Endothelial cell of hepatic sinusoid (primary cell): Measurements from ENCODE around the gene STX18.

Experiments
- in situ Hi-C: cut with HindIII; loops from 2 replicates; pipeline ENCODE4 v1.10.0; 2017; ENCODE audit warnings: low sequenced_read_pairs

STX18 gene

DNA sequence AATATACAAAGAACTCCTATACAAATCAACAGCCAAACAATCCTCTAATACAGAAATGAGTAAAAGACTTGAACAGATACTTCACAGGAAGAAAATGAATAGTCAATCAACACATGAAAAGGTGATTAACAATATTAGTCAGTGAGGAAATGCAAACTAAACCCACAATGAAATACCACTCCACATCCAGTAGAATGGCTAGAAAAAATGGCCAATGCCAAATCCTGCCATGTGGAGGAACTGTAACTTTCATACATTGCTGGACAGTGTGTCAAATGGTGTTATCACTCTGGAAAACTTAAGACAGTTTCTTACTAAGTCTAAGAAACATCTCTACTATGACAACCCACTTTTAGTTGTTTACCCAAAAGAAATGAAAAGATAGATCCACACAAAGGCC lies 95.4 kb downstream of the STX18 start:
- in situ Hi-C loops: no loop called here

DNA sequence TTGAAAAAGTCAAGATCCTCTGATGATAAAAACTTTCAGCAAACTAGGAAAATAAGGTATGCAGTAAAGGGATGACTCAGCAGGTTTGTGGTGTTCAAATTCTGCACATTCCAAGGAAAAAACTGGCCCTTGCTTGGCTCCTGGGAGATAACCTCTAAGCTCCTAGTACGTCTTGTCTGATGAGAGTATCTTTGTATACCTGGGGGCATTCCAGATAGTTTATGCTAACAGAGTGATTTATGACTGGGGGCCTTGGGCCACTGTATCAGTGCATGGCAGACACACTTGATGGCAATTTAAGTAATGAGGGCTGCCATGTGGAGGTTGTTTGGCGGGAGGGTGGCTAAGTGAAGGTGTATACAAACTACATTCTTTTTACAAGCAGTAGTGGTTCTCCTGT lies 98.0 kb downstream of the STX18 start:
- in situ Hi-C loops: no loop called here

DNA sequence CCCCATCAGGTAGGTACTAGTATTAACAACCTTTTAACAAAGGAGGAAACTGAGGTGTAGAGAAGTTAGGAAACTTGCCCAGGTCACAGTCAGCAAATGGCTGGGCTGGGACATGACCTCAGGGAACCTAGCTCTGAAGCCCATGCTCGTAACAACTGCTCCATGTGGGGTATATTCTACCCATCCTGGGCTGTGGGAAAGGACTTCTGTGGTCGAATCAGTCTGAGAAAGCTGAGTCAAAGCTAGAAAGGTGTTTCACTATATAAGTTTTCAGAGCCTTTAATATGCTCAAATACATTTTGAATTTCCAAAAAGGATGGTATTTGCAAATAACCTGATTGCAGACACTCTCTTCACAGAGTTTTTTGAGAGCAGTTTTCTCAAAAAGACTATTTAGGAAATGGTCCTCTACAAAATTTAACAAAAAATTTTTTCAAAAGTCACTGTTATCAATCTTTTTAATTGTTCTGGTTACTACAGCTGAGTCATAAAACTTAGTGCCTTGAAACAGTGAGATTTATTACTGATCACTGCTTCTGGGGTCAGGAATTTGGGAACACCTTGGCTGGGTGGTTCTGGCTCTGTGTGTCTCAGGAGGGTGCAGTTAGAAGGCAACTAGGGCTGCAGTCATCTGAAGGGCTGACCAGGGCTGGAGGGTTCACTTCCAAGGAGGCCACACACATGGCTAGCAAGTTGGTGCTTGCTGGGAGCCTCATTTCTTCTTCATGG lies 101.4 kb downstream of the STX18 start:
- in situ Hi-C loops: no loop called here

GRCh38 chr4:4439782-4440181 lies 102.1 kb downstream of the STX18 start:
- in situ Hi-C loops: no loop called here

- in situ Hi-C loops: no loop called here
These were observed 103.0 kb downstream of the STX18 start for GRCh38 chr4:4438891-4439290.

DNA sequence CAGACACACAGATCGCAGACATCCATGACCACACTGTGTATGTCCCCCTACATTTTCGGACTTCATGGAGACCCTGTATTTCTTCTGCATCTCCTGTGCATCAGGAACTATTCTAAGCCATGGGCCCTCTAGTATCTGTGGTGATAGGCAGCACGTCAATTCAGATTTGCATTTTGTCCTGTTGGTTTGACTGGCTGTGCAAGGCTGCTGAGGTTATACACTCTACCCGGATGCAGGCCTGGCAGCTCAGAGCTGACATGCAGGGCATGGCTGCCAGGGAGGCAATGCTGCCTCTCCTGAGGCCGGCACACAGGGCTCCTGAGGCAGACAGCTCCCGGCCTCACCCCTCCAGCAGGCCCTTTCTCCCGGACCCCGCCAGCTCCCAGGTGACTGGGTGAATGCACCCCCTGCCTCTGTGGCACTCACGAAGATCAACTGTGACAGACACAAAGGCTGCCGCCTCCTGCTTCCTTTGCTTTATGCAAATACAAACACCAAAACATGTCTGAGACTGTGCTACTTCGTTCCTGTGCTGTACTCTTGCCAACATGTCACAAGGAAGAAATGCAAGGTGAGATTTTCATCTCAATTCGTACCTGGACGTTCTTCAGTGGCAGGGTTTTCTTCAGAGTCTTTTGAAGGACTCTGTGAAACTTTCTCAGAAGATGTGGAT lies 103.9 kb downstream of the STX18 start:
- in situ Hi-C loops: no loop called here

DNA sequence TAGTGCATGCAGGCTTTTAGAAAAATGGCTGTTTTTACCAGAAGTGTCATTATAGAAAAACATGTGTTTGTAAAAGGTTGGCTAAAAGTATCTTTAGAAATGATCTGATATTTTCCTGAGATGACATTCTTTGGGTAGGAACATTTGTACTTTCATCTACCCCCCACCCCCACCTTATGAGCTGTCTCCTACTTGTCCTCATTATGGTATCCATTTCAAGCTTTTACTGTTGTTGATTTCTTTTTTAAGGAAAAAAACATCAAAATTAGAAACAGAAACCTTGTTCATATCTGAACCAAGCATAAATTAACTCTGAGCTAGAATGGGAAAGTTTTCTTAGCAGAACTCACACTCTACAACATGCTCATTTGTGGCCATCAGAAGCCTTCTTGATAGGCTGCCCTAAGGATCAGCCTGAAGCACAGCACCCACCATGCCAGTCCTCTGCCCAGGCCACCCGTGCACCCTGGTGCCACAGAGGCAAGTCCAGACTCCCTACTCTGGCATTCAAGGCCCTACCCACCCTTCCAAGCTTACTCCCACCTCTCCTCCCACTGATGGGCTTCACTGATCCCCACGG lies 105.5 kb downstream of the STX18 start:
- in situ Hi-C loops: no loop called here

GRCh38 chr4:4433941-4434340 lies 107.9 kb downstream of the STX18 start:
- in situ Hi-C loops: no loop called here

DNA sequence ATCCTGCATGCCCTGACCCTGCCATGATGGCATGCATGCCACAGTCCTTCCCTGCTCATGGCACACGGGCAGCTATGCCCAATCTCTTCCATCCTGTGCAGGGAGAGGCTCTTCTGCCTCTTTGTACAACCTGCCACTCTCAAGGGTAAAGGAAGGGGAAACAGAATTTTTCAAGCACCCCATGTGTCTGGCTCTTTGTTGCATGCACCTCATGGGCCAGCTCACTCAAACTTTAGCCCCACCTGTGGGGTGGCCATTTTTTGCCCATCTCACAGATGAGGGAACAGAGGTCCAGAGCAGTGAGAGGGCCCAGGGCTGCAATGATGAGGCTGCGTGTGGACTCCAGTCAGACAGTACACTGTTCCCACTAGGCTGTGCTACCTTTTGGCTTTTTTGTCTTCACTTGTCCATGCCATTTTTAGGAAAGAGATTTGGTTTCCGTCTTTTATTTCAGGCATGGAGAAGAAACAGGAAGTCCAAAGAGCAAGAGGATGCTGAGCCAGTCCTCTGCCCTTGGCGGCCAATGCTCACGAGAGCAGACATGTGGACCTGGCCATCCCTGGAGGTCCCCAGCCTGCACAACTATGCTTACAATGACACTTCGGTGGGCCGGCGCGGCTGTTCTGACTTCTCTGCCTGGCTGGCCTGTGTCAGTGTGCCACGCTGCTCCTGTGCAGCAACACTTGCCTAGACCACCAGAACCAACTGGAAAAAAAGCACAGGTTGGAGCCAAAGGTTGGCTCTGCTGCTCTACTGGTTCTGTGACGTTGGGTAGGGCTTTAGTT lies 109.3 kb downstream of the STX18 start:
- in situ Hi-C loops: no loop called here

- in situ Hi-C loops: no loop called here
These were observed 111.2 kb downstream of the STX18 start for GRCh38 chr4:4430492-4431195.

DNA sequence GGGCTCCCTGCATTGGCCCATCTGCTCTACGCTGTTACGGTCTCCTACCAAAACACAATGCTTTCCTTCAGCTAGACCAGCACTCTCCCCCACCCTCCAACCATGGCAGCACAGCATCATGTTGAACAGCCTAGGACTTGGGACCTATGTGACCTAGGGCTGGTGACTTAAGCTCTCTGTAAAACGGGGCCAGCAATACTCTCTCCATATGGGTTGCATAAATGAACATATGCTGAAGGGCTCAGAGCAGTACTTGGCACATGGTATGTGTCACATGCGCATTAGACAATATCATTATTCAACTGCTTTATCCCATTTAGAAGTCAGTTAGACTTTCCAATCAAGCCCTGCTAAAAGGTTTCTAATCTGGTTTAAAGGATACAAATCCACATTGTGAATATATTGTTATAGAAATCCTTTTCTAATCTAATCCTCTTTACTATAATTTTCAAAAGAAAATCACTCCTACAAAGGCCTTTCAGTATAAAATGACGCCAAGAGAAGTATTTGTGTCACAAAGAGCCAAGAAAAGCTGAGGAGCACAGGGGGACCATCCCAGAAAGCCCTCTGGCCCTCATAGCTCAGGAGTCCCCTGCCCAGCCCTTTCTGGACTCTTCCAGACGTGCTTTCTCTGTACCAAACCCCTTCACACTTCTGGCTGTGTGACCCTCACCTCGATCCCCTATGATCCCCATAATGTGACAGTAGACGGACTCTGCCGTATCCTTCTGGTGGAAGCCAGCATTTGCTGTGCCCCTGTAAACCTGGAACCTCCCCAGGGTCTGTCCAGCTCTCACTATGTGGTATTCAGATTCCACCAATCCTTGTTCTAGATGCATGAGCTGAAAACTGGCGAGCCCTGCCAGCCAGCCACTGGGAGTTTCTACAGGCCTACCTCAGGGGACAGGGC lies 112.6 kb downstream of the STX18 start:
- in situ Hi-C loops: no loop called here

DNA sequence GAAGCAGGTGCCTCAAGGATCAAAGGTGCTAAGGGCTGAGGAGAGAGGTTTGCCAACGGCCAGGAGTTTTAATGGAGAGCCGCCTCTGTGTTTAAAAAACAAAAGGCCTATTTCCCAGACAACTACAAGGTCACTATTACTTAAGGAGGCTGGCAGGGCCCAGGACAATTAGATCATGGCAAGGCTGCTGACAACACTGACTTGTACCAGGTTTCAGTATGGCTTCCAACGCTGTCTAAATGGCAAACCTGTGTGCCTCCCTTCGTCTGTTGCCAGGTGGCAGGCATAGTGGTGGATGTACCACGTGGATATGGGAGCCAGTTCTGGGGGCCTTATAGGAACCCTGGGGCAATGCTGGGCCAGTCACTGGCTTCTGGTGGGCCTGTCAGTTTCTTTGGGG lies 114.0 kb downstream of the STX18 start:
- in situ Hi-C loops: no loop called here

DNA sequence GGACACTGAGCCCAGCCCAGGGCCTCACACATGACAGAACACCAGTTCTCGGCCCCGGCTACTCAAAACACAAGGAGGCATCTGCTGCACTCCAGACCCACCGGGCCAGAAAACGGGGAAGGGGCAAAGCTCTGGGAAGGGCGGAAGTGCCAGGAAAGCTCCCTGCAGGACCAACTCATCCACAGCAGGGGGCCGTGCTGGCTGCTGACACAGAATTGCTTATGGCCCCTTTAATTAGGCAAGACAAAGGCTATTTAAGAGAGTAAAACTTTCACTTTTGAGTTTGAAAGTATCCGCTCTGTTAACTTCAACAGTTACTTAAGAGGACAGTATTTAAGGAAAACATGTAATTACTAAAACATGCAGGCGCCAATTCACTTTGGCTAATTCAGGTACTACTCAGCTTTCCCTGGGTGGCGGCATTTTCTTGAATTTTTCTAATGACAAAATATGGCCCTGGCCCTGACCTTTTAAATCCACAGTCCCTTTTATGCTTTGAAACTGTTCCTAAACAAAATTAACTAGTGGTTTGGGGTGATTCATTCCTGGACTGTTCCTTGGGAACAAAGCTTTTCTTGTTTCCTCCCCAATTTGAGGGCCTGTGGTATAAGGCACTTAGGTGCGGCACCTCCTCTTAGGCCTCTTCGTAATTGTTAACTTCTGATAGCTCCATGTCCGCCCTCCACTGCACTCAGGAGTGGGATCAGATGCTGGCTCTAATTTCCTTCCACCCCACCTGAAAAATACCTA lies 114.6 kb downstream of the STX18 start:
- in situ Hi-C loops: no loop called here

DNA sequence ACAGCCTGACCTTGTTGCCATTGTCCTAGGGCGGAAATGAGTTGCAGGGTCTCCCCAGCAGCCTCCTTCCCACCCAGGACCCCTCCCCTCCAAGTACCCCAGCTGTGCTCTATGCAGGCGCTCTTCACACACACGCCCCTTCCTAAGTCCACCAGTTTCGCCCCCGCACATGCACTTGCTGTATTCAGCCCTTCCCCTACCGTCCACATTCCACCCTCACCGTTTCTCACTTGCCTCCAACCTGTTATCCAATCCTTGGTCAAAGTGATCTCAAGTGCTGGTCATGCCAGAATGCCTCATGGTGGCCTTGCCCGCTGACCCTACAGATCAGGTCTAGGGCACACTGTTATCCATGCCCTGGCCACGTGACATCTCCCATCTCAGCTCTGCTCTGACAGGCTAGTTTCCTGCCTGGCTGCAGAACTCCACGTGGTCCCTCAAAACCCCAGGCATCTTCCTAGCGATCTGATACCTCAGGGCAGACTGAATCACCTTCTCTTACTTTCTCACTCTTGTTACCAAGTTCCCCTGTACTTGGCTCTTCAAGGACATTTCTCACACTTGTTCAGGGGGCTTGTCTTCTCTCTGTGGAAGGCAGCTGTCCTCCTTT lies 115.2 kb downstream of the STX18 start:
- in situ Hi-C loops: no loop called here

GRCh38 chr4:4425696-4426095 lies 116.2 kb downstream of the STX18 start:
- in situ Hi-C loops: no loop called here

DNA sequence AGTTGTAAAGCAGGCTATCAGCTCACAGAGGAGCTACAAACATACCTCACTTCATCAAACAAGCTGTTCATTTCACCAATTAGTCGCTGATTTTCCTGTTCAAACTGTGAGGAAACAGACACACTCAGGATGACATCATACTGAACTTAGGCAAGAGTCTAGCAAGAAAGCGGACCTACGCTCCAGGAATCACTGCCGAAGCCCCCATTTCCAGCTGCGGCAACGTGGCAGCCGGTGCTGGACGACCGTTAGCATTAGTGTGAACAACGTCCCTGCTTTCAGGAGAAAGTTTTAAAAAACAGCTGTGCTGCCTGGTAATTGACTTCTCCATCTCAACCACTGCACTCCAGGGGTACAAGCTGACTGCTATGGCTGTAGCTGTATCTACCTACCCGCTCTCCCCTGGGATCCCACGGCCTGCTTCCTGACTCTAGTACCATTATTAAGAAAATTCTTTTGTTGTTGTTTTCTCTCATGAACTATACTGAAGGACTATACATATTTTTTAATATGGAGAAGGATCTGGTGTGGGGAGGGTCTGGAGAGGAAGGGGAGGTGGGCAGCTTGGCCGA lies 116.6 kb downstream of the STX18 start:
- in situ Hi-C loops: no loop called here

DNA sequence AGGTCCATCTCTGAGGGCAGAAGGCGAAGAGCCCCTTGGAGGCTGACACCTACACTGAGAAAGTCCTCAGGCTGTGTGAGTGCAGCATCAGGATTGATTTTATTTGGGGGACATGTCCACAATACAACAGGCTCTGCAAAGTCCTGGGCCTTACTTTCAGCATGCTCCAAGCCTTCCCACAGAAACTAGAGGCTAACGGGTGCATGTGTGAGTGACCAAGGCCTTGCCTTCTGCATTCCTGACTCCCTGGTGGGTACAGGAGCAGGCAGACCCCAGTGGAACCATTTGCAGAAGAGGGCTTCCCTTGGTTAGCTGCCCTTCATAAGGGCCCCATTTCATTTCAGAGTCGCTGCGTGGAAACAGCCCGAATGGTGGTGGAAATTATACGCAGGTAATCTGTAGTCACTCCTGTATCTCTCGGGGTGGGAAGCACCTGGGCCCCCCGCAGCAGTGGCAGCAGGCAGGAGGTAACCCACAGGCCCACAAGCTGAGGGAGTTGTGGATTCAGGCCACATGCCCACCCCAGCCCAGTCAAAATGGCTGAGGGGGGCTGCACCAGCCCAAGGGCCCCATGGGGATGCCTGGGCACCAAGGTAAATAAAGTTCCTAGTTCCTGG lies 117.2 kb downstream of the STX18 start:
- in situ Hi-C loops: loop anchor here (5.0 kb wide), 1 partner anchor 42 kb away; no protein-coding TSS in a partner anchor
